HG03432 (cell line): Measurements from ENCODE around the gene TECR.
"Not testable (repeated sequence)": the region's sequence is repeated elsewhere in the genome, so short reads cannot be mapped to it uniquely, and the experiment has no call there.

Experiments used
- ATAC-seq: cut with Tn5 transposase; IDR thresholded peaks from one replicate; pipeline ENCODE4 v1.9.1; 2021; ENCODE audit warnings: mild to moderate bottlenecking, moderate library complexity; ENCODE audit not compliant: unreplicated experiment

Gene TECR

GRCh38 chr19:14580623-14581237 lies 51.3 kb downstream of the TECR start:
- no peak for ATAC-seq

GRCh38 chr19:14582894-14583340 lies 53.5 kb downstream of the TECR start, which contains the start of gene CLEC17A:
Gene CLEC17A (plus strand): TSS chr19:14583084. CDS start chr19:14583161, 77 bp downstream.
- ATAC-seq: peak; percentile 29

- not testable (repeated sequence) for ATAC-seq
Measured at GRCh38 chr19:14584372-14584771, 55.0 kb downstream of the TECR start.

GRCh38 chr19:14585187-14585586 lies 55.8 kb downstream of the TECR start:
- peak; percentile 74 for ATAC-seq

GRCh38 chr19:14589433-14589832 lies 60.0 kb downstream of the TECR start:
- ATAC-seq: not testable (repeated sequence)

GRCh38 chr19:14595558-14595957 lies 66.2 kb downstream of the TECR start:
- no peak for ATAC-seq

GRCh38 chr19:14599548-14600147 lies 70.3 kb downstream of the TECR start:
- no peak for ATAC-seq

- peak; percentile 84 for ATAC-seq
Measured at GRCh38 chr19:14603990-14604387, 74.6 kb downstream of the TECR start.

- ATAC-seq: no peak
Measured at GRCh38 chr19:14606627-14607026, 77.2 kb downstream of the TECR start.

GRCh38 chr19:14611051-14611450 lies 81.7 kb downstream of the TECR start:
- no peak for ATAC-seq

- ATAC-seq: not testable (repeated sequence)
Measured at GRCh38 chr19:14612242-14612641, 82.8 kb downstream of the TECR start.

GRCh38 chr19:14612657-14613056 lies 83.3 kb downstream of the TECR start:
- ATAC-seq: no peak

GRCh38 chr19:14613399-14614098 lies 84.2 kb downstream of the TECR start:
- not testable (repeated sequence) for ATAC-seq

GRCh38 chr19:14614099-14614412 lies 84.7 kb downstream of the TECR start:
- ATAC-seq: no peak
